H9 (cell line): ENCODE data around the gene KCNMA1. TPM values are rescaled to one million over a fixed set of nuclear protein-coding genes. Genes with fewer than 3 reads are reported as not detected.

Source experiments
- DNase-seq: peaks from one replicate; pipeline ENCODE4 v3.0.0-alpha.2; 2017
- H2AFZ ChIP-seq: one replicate; pipeline ENCODE4 v1.6.1; 2013; ENCODE audit warnings: mild to moderate bottlenecking, low read length, control low read depth, moderate library complexity
- H2AK5ac ChIP-seq: 2 replicates; pipeline ENCODE4 v1.6.1; 2013; ENCODE audit warnings: low read length, control low read depth, mixed read lengths; ENCODE audit not compliant: insufficient read length
- H2BK120ac ChIP-seq: one replicate; pipeline ENCODE4 v1.6.1; 2013; ENCODE audit warnings: low read depth, mild to moderate bottlenecking, low read length, control low read depth, inconsistent platforms; ENCODE audit not compliant: poor library complexity, severe bottlenecking
- H2BK12ac ChIP-seq: 2 replicates; pipeline ENCODE4 v1.6.1; 2013; ENCODE audit warnings: low read length, control low read depth, mixed read lengths, low read depth; ENCODE audit not compliant: insufficient read length
- H2BK15ac ChIP-seq: 2 replicates; pipeline ENCODE4 v1.6.1; 2013; ENCODE audit warnings: low read depth, low read length, control low read depth
- H2BK20ac ChIP-seq: one replicate; pipeline ENCODE4 v1.6.1; 2013; ENCODE audit warnings: low read depth, mild to moderate bottlenecking, low read length, control low read depth, inconsistent platforms; ENCODE audit not compliant: poor library complexity, severe bottlenecking
- H2BK5ac ChIP-seq: 2 replicates; pipeline ENCODE4 v1.6.1; 2013; ENCODE audit warnings: low read length, control low read depth, mixed read lengths; ENCODE audit not compliant: insufficient read length
- H3K14ac ChIP-seq: 2 replicates; pipeline ENCODE4 v1.6.1; 2013; ENCODE audit warnings: low read length, control low read depth; ENCODE audit not compliant: insufficient read depth
- H3K18ac ChIP-seq: 2 replicates; pipeline ENCODE4 v1.6.1; 2013; ENCODE audit warnings: low read depth, mild to moderate bottlenecking, mixed read lengths, low read length, control low read depth; ENCODE audit not compliant: insufficient read length
- H3K23ac ChIP-seq: 2 replicates; pipeline ENCODE4 v1.6.1; 2013; ENCODE audit warnings: low read length, control low read depth, mixed read lengths, low read depth; ENCODE audit not compliant: insufficient read length
- H3K23me2 ChIP-seq: 2 replicates; pipeline ENCODE4 v1.6.1; 2013; ENCODE audit warnings: low read depth, mild to moderate bottlenecking, mixed read lengths, low read length, control low read depth; ENCODE audit not compliant: insufficient read length, poor library complexity, severe bottlenecking
- H3K27ac ChIP-seq: 2 replicates; pipeline ENCODE4 v1.5.1; 2013; ENCODE audit warnings: low read length, control low read depth, mixed read lengths, low read depth; ENCODE audit not compliant: insufficient read length
- H3K27me3 ChIP-seq: 2 replicates; pipeline ENCODE4 v1.6.1; 2013; ENCODE audit warnings: low read length, control low read depth, inconsistent platforms; ENCODE audit not compliant: insufficient read depth
- H3K4ac ChIP-seq: 2 replicates; pipeline ENCODE4 v1.6.1; 2013; ENCODE audit warnings: low read depth, mild to moderate bottlenecking, control low read depth, inconsistent platforms, low read length, moderate library complexity
- H3K4me1 ChIP-seq: 2 replicates; pipeline ENCODE4 v1.6.1; 2013; ENCODE audit warnings: low read length, control low read depth, inconsistent platforms; ENCODE audit not compliant: insufficient read depth
- H3K4me2 ChIP-seq: 2 replicates; pipeline ENCODE4 v1.6.1; 2013; ENCODE audit warnings: low read length, control low read depth, mixed read lengths; ENCODE audit not compliant: insufficient read length, insufficient read depth
- H3K56ac ChIP-seq: 2 replicates; pipeline ENCODE4 v1.6.1; 2013; ENCODE audit warnings: low read depth, mild to moderate bottlenecking, mixed read lengths, low read length, control low read depth; ENCODE audit not compliant: insufficient read length
- H3K79me1 ChIP-seq: 2 replicates; pipeline ENCODE4 v1.6.1; 2013; ENCODE audit warnings: low read depth, mild to moderate bottlenecking, moderate library complexity, low read length, control low read depth, inconsistent platforms; ENCODE audit not compliant: insufficient read depth, poor library complexity, severe bottlenecking
- H3K79me2 ChIP-seq: 2 replicates; pipeline ENCODE4 v1.6.1; 2013; ENCODE audit warnings: low read length, control low read depth, inconsistent platforms; ENCODE audit not compliant: insufficient read depth
- H3K9ac ChIP-seq: 2 replicates; pipeline ENCODE4 v1.6.1; 2013; ENCODE audit warnings: low read length, control low read depth, mixed read lengths; ENCODE audit not compliant: insufficient read length; ENCODE audit errors: extremely low read depth
- H3K9me3 ChIP-seq: one replicate; pipeline ENCODE4 v1.6.1; 2013; ENCODE audit warnings: low read depth, low read length, inconsistent platforms; ENCODE audit not compliant: control insufficient read depth
- H3T11ph ChIP-seq: one replicate; pipeline ENCODE4 v1.6.1; 2013; ENCODE audit warnings: mild to moderate bottlenecking, low read length, control low read depth, inconsistent platforms
- H4K20me1 ChIP-seq: one replicate; pipeline ENCODE4 v1.6.1; 2013; ENCODE audit not compliant: control insufficient read depth, insufficient read length, insufficient read depth
- H4K5ac ChIP-seq: 2 replicates; pipeline ENCODE4 v1.6.1; 2013; ENCODE audit warnings: low read depth, mild to moderate bottlenecking, mixed read lengths, low read length, control low read depth; ENCODE audit not compliant: insufficient read length
- H4K8ac ChIP-seq: replicated peaks from 2 replicates; pipeline ENCODE4 v1.6.1; 2013; ENCODE audit warnings: low read length, control low read depth, mixed read lengths, low read depth; ENCODE audit not compliant: insufficient read length
- H4K91ac ChIP-seq: 2 replicates; pipeline ENCODE4 v1.6.1; 2013; ENCODE audit warnings: low read depth, mild to moderate bottlenecking, moderate library complexity, mixed read lengths, low read length, control low read depth; ENCODE audit not compliant: insufficient read length
- H3K27ac Mint-ChIP-seq, 3 experiments: 2 replicates in 2 of 3; 3 replicates in 1 of 3; pipeline ENCODE4 v1.8.0; 2020 to 2021; ENCODE audit warnings: mixed read lengths in 3 of 3, mild to moderate bottlenecking in 1 of 3, moderate library complexity in 1 of 3
- H3K27me3 Mint-ChIP-seq: 2 replicates; pipeline ENCODE4 v1.8.0; 2021; ENCODE audit warnings: low read depth, mild to moderate bottlenecking, moderate library complexity, mixed read lengths
- H3K36me3 Mint-ChIP-seq, 3 experiments: 2 replicates in 2 of 3; 3 replicates in 1 of 3; pipeline ENCODE4 v1.8.0; 2020 to 2021; ENCODE audit warnings: low read depth in 3 of 3, mixed read lengths in 3 of 3; ENCODE audit not compliant: insufficient read depth in 1 of 3
- H3K4me1 Mint-ChIP-seq, 2 experiments: 2 replicates each; pipeline ENCODE4 v1.8.0; 2020; ENCODE audit warnings: mixed read lengths in 2 of 2
- H3K4me3 Mint-ChIP-seq, 2 experiments: 2 replicates in 1 of 2; 3 replicates in 1 of 2; pipeline ENCODE4 v1.8.0; 2020 to 2021; ENCODE audit warnings: mild to moderate bottlenecking in 2 of 2, mixed read lengths in 2 of 2, moderate library complexity in 1 of 2
- H3K9me3 Mint-ChIP-seq, 2 experiments: 2 replicates in 1 of 2; 3 replicates in 1 of 2; pipeline ENCODE4 v1.8.0; 2020; ENCODE audit warnings: mild to moderate bottlenecking in 2 of 2, mixed read lengths in 2 of 2, moderate library complexity in 1 of 2
- WGBS: extraction: QIAGEN DNeasy Blood & Tissue Kit; methylation state at CpG from one replicate; pipeline ENCODE4 v1.1.7; 2013; ENCODE audit warnings: missing lambda C conversion rate, low lambda C conversion rate, mixed read lengths; ENCODE audit not compliant: insufficient read length; ENCODE audit errors: extremely low coverage; 5-methylcytosine and 5-hydroxymethylcytosine counted together
- total RNA-seq: library from RNA; stranded (reverse); gene quantifications from 2 replicates; pipeline ENCODE4 v1.2.1, GENCODE V29; 2021
- TF ChIP-seq, protein P1 (sequence below): fragments of 200-600 bp; sonication (generic); conservative IDR thresholded peaks from 3 replicates; pipeline ENCODE4 v1.8.0; 2021; ENCODE audit warnings: antibody characterized with exemption, mild to moderate bottlenecking

The KCNMA1 gene
- total RNA-seq, 1 experiment from 2014 or later, result 2.0 TPM

DNA sequence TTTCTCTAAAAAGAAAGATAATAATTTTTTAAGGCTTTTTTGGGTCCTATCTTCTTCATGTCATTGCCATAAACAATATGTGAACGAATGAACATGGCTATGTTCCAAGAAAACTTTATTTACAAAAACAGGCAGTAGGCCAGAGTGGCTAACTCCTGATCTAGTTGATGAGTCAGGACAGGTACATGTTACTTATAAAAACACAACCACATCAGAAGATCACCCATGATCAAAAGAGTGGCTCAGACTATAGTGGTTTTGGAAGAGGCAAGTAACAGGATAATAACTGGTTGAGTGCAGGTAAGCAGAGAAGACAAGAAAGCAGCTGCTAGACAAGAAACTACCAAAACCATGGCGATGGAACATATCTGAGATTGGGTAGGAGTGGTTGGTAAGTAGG lies 468.7 kb downstream of the KCNMA1 start:
- no peak overlapping the region for H4K5ac ChIP-seq
- H3K4me1 Mint-ChIP-seq, result peaks cover 3% of the 10 kb centered on the region in 2 experiments; a peak in 3 of 4 replicates

More for the DNA sequence above, 468.7 kb downstream of the KCNMA1 start:
- no peaks in the 10 kb centered on the region for H3K23me2 ChIP-seq
- no peak overlapping the region for H3K18ac ChIP-seq
- no peak overlapping the region for H2BK15ac ChIP-seq
- DNase-seq, result no peak
- no peaks in the 10 kb centered on the region for H3K9me3 ChIP-seq
- no peaks in the 10 kb centered on the region for H3K27me3 ChIP-seq
- H3K79me1 ChIP-seq, result no peaks in the 10 kb centered on the region
- H3K27ac Mint-ChIP-seq, result no peak overlapping the region
- H3T11ph ChIP-seq, result no peak overlapping the region
- no peaks in the 10 kb centered on the region for H3K4me1 ChIP-seq
- no peak overlapping the region for H3K27ac ChIP-seq
- no peak overlapping the region for H3K14ac ChIP-seq
- no peaks in the 10 kb centered on the region for H3K9me3 Mint-ChIP-seq
- H3K4me2 ChIP-seq, result no peak overlapping the region
- H4K20me1 ChIP-seq, result no peaks in the 10 kb centered on the region
- TF ChIP-seq, protein P1, sequence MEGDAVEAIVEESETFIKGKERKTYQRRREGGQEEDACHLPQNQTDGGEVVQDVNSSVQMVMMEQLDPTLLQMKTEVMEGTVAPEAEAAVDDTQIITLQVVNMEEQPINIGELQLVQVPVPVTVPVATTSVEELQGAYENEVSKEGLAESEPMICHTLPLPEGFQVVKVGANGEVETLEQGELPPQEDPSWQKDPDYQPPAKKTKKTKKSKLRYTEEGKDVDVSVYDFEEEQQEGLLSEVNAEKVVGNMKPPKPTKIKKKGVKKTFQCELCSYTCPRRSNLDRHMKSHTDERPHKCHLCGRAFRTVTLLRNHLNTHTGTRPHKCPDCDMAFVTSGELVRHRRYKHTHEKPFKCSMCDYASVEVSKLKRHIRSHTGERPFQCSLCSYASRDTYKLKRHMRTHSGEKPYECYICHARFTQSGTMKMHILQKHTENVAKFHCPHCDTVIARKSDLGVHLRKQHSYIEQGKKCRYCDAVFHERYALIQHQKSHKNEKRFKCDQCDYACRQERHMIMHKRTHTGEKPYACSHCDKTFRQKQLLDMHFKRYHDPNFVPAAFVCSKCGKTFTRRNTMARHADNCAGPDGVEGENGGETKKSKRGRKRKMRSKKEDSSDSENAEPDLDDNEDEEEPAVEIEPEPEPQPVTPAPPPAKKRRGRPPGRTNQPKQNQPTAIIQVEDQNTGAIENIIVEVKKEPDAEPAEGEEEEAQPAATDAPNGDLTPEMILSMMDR, result no peak
- no peak overlapping the region for H3K56ac ChIP-seq
- H3K4ac ChIP-seq, result no peak overlapping the region
- no peak overlapping the region for H2BK20ac ChIP-seq
- H2BK120ac ChIP-seq, result no peak overlapping the region
- WGBS, result no CpG with 5 or more reads among the region's 2 CpGs
- H3K27me3 Mint-ChIP-seq, result peaks cover 5% of the 10 kb centered on the region
- H3K23ac ChIP-seq, result no peak overlapping the region
- no peak overlapping the region for H4K8ac ChIP-seq
- no peak overlapping the region for H2BK12ac ChIP-seq
- H4K91ac ChIP-seq, result no peak overlapping the region
- no peak overlapping the region for H3K4me3 Mint-ChIP-seq
- no peak overlapping the region for H2AFZ ChIP-seq
- H3K79me2 ChIP-seq, result no peaks in the 10 kb centered on the region
- no peak overlapping the region for H2AK5ac ChIP-seq
- H3K9ac ChIP-seq, result no peak overlapping the region
- no peaks in the 10 kb centered on the region for H3K36me3 Mint-ChIP-seq
- H2BK5ac ChIP-seq, result no peak overlapping the region
